B cell (primary cell): ENCODE measurements around the gene TPCN1. TPM values are rescaled to one million over a fixed set of nuclear protein-coding genes. Genes with fewer than 3 reads are reported as not detected.

Experiments used
- ATAC-seq: fragments of 200-7000 bp; cut with Tn5 transposase; one replicate; pipeline ENCODE4 v1.10.0; 2021; ENCODE audit warnings: low read depth, mild to moderate bottlenecking, moderate number of reproducible peaks, moderate library complexity
- CTCF ChIA-PET: fragments of 350-600 bp; sonication (Branson Sonifier 250); formaldehyde crosslinking; loops from one replicate; lab custom pipeline; 2021; ENCODE audit warnings: antibody characterized with exemption, inconsistent platforms; lab: Charles Lee
- POLR2A ChIA-PET: fragments of 350-600 bp; sonication (Branson Sonifier 250); formaldehyde crosslinking; loops from one replicate; lab custom pipeline; 2021; ENCODE audit warnings: antibody characterized with exemption; lab: Charles Lee
- DNase-seq: peaks from one replicate; pipeline ENCODE4 v3.0.0; 2013
- H2AFZ ChIP-seq: 2 replicates; pipeline ENCODE4 v1.6.1; 2012; ENCODE audit warnings: mild to moderate bottlenecking, low read depth, low read length; ENCODE audit not compliant: insufficient read depth, poor library complexity, severe bottlenecking
- H3K27ac ChIP-seq, 2 donors: 1 replicate in 1 of 2; 2 replicates in 1 of 2; pipeline ENCODE4 v1.5.1; 2012 to 2013; ENCODE audit warnings: low read length in 2 of 2, mild to moderate bottlenecking in 2 of 2, moderate library complexity in 1 of 2
- H3K27me3 ChIP-seq, 4 experiments: fragments of 200-600 bp in 1 of 4; sonication (generic) in 1 of 4; replicated peaks in 1 of 4; 1 replicate in 2 of 4; 2 replicates in 2 of 4; pipeline versions ENCODE4 v1.6.1 to v1.7.0; 2013 to 2016; ENCODE audit warnings: low read length in 3 of 4, mild to moderate bottlenecking in 2 of 4, mixed read lengths in 1 of 4, moderate library complexity in 1 of 4; ENCODE audit not compliant: insufficient read depth in 4 of 4, control insufficient read depth in 3 of 4; ENCODE audit errors: control extremely low read depth in 1 of 4
- H3K36me3 ChIP-seq, 2 experiments: replicated peaks in 1 of 2; 1 replicate in 1 of 2; 2 replicates in 1 of 2; pipeline versions ENCODE4 v1.6.1 to v1.7.1; 2013; ENCODE audit warnings: low read length in 1 of 2; ENCODE audit not compliant: insufficient read depth in 2 of 2, control insufficient read depth in 1 of 2; ENCODE audit errors: control extremely low read depth in 1 of 2, extremely low read depth in 1 of 2
- H3K4me1 ChIP-seq, 2 donors: fragments of 200-600 bp in 1 of 2; sonication (generic) in 1 of 2; 1 replicate in 1 of 2; 2 replicates in 1 of 2; pipeline versions ENCODE4 v1.5.1 to v1.6.1; 2013 to 2017; ENCODE audit warnings: low read length in 2 of 2; ENCODE audit not compliant: control insufficient read depth in 2 of 2, insufficient read depth in 2 of 2
- H3K4me2 ChIP-seq: replicated peaks from 2 replicates; pipeline ENCODE3; 2012; ENCODE audit warnings: mild to moderate bottlenecking, low read depth, low read length; ENCODE audit not compliant: poor library complexity, severe bottlenecking
- H3K4me3 ChIP-seq, 5 experiments: fragments of 200-600 bp in 1 of 5; sonication (generic) in 1 of 5; 1 replicate in 3 of 5; 2 replicates in 2 of 5; pipeline versions ENCODE4 v1.5.1 to v1.7.0; 2011 to 2016; ENCODE audit warnings: low read length in 4 of 5, mild to moderate bottlenecking in 4 of 5, low read depth in 2 of 5, control low read depth in 1 of 5, moderate library complexity in 1 of 5; ENCODE audit not compliant: insufficient read depth in 1 of 5; ENCODE audit errors: control extremely low read depth in 1 of 5, extremely low read depth in 1 of 5
- H3K79me2 ChIP-seq: fragments of 200-600 bp; sonication (generic); one replicate; pipeline ENCODE4 v1.6.0; 2016; ENCODE audit warnings: low read length; ENCODE audit not compliant: control insufficient read depth, insufficient read depth
- H3K9ac ChIP-seq: fragments of 200-600 bp; sonication (generic); 2 replicates; pipeline ENCODE4 v1.6.1; 2017; ENCODE audit warnings: mild to moderate bottlenecking, low read length, moderate library complexity
- H3K9me3 ChIP-seq, 3 donors: one replicate each; pipeline versions ENCODE4 v1.6.1 to v1.7.1; 2013; ENCODE audit warnings: low read length in 2 of 3; ENCODE audit not compliant: control insufficient read depth in 2 of 3, insufficient read depth in 1 of 3; ENCODE audit errors: control extremely low read depth in 1 of 3
- H4K20me1 ChIP-seq: 2 replicates; pipeline ENCODE4 v1.6.0; 2012; ENCODE audit warnings: mild to moderate bottlenecking, low read length; ENCODE audit not compliant: insufficient read depth, control insufficient read depth, poor library complexity, severe bottlenecking
- H3K27ac Mint-ChIP-seq: one replicate; pipeline ENCODE4 v1.8.0; 2021; ENCODE audit warnings: mixed read lengths
- H3K27me3 Mint-ChIP-seq: one replicate; pipeline ENCODE4 v1.8.0; 2021; ENCODE audit warnings: mixed read lengths
- H3K4me1 Mint-ChIP-seq: one replicate; pipeline ENCODE4 v1.8.0; 2021; ENCODE audit warnings: mixed read lengths
- H3K4me3 Mint-ChIP-seq: one replicate; pipeline ENCODE4 v1.8.0; 2021; ENCODE audit warnings: mixed read lengths
- H3K9me3 Mint-ChIP-seq: one replicate; pipeline ENCODE4 v1.8.0; 2022; ENCODE audit warnings: mixed read lengths; ENCODE audit not compliant: insufficient read depth
- EZH2 ChIP-seq: IDR thresholded peaks from 2 replicates; pipeline ENCODE4 v1.6.1; 2012; ENCODE audit warnings: borderline replicate concordance, low read depth, mild to moderate bottlenecking, moderate library complexity, low read length; ENCODE audit not compliant: insufficient read depth, poor library complexity, severe bottlenecking
- WGBS: methylation state at CpG from one replicate; pipeline ENCODE4 v1.1.5; 2013; ENCODE audit warnings: missing lambda C conversion rate; ENCODE audit not compliant: insufficient coverage; 5-methylcytosine and 5-hydroxymethylcytosine counted together
- intact Hi-C: fragments of 100-400 bp; cut with micrococcal nuclease; formaldehyde crosslinking; loops from one replicate; pipeline ENCODE4 v1.10.0; 2022
- polyA plus RNA-seq: library from polyadenylated mRNA; depleted of rRNA; stranded (reverse); fragments of >200 nt; gene quantifications from 2 replicates; pipeline ENCODE4 v1.2.3, GENCODE V29; 2012
- total RNA-seq, 2 donors: library from RNA; stranded (reverse); fragments of 120-200 nt in 1 of 2; gene quantifications; 1 replicate in 1 of 2; 2 replicates in 1 of 2; pipeline versions ENCODE4 v1.2.3 to v1.2.4, GENCODE V29; 2013 to 2022
- TF ChIP-seq, protein P1 (sequence below): fragments of 200-600 bp; IDR thresholded peaks from one replicate; pipeline ENCODE4 v1.8.0; 2022; ENCODE audit warnings: antibody characterized with exemption, mild to moderate bottlenecking

Gene TPCN1
- total and polyA plus RNA-seq, 2 donors (not counting 1 experiment from before 2014, with no cell fraction given): 80.8 to 258 TPM

DNA sequence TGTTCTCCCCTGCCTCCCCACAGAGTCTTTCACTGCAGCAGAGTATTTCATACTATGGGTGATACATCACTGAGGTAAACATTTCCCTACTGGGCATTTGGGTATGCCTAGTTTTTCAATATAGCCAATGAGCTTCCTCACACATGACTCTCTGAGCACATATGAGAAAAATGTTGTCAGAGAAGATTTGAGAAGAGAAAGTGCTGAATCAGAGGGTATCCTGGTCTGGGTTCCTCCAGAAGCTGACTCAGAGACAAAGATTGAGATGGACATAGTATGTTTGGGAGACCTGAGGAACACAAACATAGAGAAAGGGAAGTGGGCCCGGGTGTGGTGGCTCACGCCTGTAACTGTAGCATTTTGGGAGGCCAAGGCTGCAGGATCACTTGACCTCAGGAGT lies 101.1 kb downstream of the TPCN1 start:
- TF ChIP-seq, protein P1, sequence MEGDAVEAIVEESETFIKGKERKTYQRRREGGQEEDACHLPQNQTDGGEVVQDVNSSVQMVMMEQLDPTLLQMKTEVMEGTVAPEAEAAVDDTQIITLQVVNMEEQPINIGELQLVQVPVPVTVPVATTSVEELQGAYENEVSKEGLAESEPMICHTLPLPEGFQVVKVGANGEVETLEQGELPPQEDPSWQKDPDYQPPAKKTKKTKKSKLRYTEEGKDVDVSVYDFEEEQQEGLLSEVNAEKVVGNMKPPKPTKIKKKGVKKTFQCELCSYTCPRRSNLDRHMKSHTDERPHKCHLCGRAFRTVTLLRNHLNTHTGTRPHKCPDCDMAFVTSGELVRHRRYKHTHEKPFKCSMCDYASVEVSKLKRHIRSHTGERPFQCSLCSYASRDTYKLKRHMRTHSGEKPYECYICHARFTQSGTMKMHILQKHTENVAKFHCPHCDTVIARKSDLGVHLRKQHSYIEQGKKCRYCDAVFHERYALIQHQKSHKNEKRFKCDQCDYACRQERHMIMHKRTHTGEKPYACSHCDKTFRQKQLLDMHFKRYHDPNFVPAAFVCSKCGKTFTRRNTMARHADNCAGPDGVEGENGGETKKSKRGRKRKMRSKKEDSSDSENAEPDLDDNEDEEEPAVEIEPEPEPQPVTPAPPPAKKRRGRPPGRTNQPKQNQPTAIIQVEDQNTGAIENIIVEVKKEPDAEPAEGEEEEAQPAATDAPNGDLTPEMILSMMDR: no peak
- TF ChIP-seq EZH2: no peak
- Histone ChIP-seq H3K4me2 (no peak overlapping the region), H3K4me1 (no peaks in the 10 kb centered on the region), H3K9me3 (peaks cover 0 to 9% (median 0%) of the 10 kb centered on the region in 3 donors), H3K36me3 (peaks cover 18 to 29% of the 10 kb centered on the region in 2 experiments), H3K27ac (no peak overlapping the region), H3K27me3 (no peaks in the 10 kb centered on the region), H3K79me2 (peaks cover 4% of the 10 kb centered on the region), H2AFZ (no peak overlapping the region), H3K4me3 (no peak overlapping the region), H3K9ac (no peak overlapping the region), H4K20me1 (no peaks in the 10 kb centered on the region)
- no peak overlapping the region for H3K27ac Mint-ChIP-seq
- CTCF ChIA-PET: interaction anchor here (1.0 kb wide), 1 partner anchor 11 kb away, joined by 4 read pairs; no protein-coding TSS in a partner anchor
- H3K4me1 Mint-ChIP-seq: peaks cover 10% of the 10 kb centered on the region
- H3K9me3 Mint-ChIP-seq: peaks cover 2% of the 10 kb centered on the region
- no peaks in the 10 kb centered on the region for H3K27me3 Mint-ChIP-seq
- no CpG with 5 or more reads among the region's 2 CpGs for WGBS
- DNase-seq (no peak), ATAC-seq (no peak)
- intact Hi-C loops: no loop called here
- POLR2A ChIA-PET: no interaction called here
- H3K4me3 Mint-ChIP-seq: no peak overlapping the region

DNA sequence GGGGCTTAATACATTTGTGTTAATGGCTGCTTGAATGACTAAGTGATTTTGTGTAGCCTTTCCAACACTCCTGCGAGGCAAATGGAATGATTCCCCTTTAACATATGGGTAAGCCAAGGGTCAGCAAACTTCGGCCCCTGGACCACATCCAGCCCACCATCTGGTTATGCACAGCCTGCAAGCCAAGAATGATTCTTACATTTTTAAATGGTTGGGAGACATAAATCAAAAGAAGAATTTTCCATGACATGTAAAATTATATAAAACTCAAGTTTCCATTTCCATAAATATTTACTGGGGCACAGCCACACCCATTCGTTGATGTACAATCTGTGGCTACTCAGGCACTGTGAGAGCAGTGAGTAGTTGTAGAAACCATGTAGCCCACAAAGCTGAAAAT lies 104.7 kb downstream of the TPCN1 start:
- H3K9me3 ChIP-seq: peaks cover 0 to 5% (median 0%) of the 10 kb centered on the region in 3 donors
- WGBS: no CpG with 5 or more reads among the region's 3 CpGs
- no peak overlapping the region for H2AFZ ChIP-seq
- intact Hi-C loops: no loop called here
- peaks cover 2% of the 10 kb centered on the region for H3K9me3 Mint-ChIP-seq
- no peaks in the 10 kb centered on the region for H3K27me3 Mint-ChIP-seq
- CTCF ChIA-PET: interaction anchor here (0.9 kb wide), 1 partner anchor 10 kb away, joined by 3 read pairs; no protein-coding TSS in a partner anchor
- peaks cover 13 to 16% of the 10 kb centered on the region in 2 experiments for H3K36me3 ChIP-seq
- no peak overlapping the region for H3K27ac ChIP-seq
- TF ChIP-seq, protein P1: no peak
- TF ChIP-seq EZH2: no peak
- H3K4me2 ChIP-seq: no peak overlapping the region
- no peak overlapping the region for H3K4me3 ChIP-seq
- POLR2A ChIA-PET: interaction anchor here (0.7 kb wide), 1 partner anchor 95 kb away, joined by 4 read pairs; no protein-coding TSS in a partner anchor
- peaks cover 25% of the 10 kb centered on the region for H3K79me2 ChIP-seq
- H3K4me3 Mint-ChIP-seq: no peak overlapping the region
- no peaks in the 10 kb centered on the region for H4K20me1 ChIP-seq
- no peak overlapping the region for H3K27ac Mint-ChIP-seq
- ATAC-seq (no peak), DNase-seq (no peak)
- H3K4me1 Mint-ChIP-seq: peaks cover 10% of the 10 kb centered on the region
- H3K9ac ChIP-seq: no peak overlapping the region
- H3K27me3 ChIP-seq: no peaks in the 10 kb centered on the region
- H3K4me1 ChIP-seq: no peaks in the 10 kb centered on the region
